ENCODE results near the gene MSRB1.
"Not testable (repeated sequence)": the region's sequence is repeated elsewhere in the genome, so short reads cannot be mapped to it uniquely, and the experiment has no call there.

The MSRB1 gene

GRCh38 chr16:1978476-1979120 is 35.6 kb upstream of the MSRB1 start:
- no peak for DNase-seq

GRCh38 chr16:1977875-1978268 is 34.9 kb upstream of the MSRB1 start:
- DNase-seq = no peak

- no peak for DNase-seq
These were observed 34.2 kb upstream of the MSRB1 start for GRCh38 chr16:1976951-1977874.

GRCh38 chr16:1976216-1976520 is 33.2 kb upstream of the MSRB1 start:
- no peak for DNase-seq

- no peak for DNase-seq
These were observed 32.6 kb upstream of the MSRB1 start for GRCh38 chr16:1975432-1976215.

GRCh38 chr16:1974157-1975070 is 31.4 kb upstream of the MSRB1 start:
- no peak for DNase-seq

DNA sequence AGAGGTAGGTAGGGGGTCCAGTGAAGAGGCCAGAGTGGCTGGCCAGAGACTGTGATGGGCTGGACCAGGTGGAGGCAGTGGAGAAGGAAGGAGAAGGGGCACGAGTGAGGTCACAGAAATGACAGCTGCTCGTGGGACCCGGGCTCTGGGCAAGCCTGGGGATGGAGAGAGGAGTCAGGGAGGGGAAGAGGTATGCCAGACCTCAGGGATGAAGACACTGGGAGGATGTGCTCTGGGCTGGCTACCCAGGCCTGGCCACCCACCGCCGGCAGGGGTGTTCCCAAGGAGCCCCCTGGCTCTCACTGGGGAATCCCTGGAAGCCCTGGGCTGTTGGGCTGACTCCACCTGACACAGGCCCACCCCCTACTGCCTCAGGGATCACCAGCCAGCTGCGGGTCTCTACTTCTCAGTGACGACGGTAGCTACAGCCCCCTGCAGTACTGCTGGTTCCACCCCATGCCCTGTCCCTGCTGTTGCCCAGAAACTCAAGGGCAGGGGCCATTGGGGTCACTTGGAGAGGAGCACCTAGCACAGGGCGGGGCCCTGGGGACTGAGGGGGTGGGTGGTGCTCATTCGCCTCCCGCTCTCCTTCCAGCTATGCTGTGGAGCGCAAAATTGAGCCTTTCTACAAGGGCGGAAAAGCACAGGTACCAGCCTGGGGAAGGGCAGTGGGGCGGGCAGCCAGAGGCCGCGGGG is 30.6 kb upstream of the MSRB1 start:
- DNase-seq = no peak

GRCh38 chr16:1972490-1972877 is 29.5 kb upstream of the MSRB1 start:
- DNase-seq = peak; percentile 62

GRCh38 chr16:1971796-1972489 is 28.9 kb upstream of the MSRB1 start, which contains the start of gene TBL3:
Gene TBL3, plus strand, starts transcription at chr16:1972053. Its CDS starts 112 bp downstream, at chr16:1972165.
- peak; percentile 96 for DNase-seq

DNA sequence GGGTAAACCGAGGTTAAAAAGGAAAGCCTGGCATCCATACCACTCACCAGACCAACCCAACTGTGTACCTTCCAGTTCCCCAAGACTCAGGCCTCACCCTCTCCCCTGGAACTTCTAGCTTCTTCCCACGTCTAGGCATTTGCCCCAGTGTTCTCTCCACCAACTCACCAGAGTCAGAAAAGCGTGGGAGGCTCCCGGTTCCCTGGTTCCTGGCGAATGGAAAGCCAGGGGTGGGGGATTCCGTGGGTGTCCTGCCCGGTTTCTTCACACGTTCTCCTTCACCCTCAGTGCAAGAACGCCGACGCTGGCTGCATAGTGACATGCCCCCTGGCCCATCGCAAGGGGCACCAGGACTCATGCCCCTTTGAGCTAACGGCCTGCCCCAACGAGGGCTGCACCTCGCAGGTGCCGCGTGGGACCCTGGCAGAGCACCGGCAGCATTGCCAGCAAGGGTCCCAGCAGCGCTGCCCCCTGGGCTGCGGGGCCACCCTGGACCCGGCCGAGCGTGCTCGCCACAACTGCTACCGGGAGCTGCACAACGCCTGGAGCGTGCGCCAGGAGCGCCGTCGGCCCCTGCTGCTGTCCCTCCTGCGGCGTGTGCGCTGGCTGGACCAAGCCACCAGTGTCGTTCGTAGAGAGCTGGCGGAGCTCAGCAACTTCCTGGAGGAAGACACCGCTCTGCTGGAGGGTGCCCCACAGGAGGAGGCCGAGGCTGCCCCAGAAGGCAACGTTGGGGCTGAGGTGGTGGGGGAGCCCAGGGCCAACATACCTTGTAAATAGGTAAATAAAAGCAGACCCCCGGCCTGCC is 25.4 kb upstream of the MSRB1 start:
- no peak for DNase-seq

- DNase-seq = no peak
These were observed 23.5 kb upstream of the MSRB1 start, which contains the start of gene RNF151 for GRCh38 chr16:1966460-1966859. Gene RNF151, plus strand, starts transcription at chr16:1966856. Its CDS starts 26 bp downstream, at chr16:1966882.

DNA sequence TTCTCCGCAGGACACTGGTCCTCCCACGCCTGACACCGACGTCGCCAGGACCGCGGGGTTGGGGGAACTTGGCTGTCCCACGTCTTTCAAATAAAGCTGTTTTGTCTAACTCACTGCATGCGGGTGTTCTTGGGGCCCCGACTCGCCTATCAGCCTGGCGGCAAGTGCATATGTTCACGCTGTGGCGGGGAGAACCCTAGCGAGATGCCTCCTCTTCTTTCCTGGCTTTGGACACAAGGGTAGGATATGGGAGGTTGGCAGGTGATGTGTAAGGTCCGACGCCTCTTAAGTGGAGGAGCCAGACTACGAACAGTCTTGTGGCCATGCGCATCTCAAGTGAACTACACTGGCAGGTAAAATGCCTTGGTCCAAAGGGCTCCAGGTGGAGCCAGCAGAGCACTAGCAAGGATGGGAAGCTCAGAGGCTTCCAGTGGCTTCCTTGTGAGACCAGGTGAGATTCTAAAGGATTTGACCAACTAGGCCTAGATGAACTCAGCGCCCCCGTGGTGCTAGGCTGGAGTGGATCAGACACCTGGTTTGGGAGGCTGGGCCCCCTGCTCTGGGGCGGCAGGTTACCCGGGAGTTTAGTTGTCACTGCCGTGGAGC is 22.5 kb upstream of the MSRB1 start:
- no peak for DNase-seq

GRCh38 chr16:1964506-1965395 is 21.8 kb upstream of the MSRB1 start, which contains the start of gene RPS2:
Gene RPS2, minus strand, starts transcription at chr16:1964826. Its CDS starts 201 bp downstream, at chr16:1964625.
- peak; percentile 99 for DNase-seq

GRCh38 chr16:1963806-1964505 is 21.0 kb upstream of the MSRB1 start:
- DNase-seq = no peak

DNA sequence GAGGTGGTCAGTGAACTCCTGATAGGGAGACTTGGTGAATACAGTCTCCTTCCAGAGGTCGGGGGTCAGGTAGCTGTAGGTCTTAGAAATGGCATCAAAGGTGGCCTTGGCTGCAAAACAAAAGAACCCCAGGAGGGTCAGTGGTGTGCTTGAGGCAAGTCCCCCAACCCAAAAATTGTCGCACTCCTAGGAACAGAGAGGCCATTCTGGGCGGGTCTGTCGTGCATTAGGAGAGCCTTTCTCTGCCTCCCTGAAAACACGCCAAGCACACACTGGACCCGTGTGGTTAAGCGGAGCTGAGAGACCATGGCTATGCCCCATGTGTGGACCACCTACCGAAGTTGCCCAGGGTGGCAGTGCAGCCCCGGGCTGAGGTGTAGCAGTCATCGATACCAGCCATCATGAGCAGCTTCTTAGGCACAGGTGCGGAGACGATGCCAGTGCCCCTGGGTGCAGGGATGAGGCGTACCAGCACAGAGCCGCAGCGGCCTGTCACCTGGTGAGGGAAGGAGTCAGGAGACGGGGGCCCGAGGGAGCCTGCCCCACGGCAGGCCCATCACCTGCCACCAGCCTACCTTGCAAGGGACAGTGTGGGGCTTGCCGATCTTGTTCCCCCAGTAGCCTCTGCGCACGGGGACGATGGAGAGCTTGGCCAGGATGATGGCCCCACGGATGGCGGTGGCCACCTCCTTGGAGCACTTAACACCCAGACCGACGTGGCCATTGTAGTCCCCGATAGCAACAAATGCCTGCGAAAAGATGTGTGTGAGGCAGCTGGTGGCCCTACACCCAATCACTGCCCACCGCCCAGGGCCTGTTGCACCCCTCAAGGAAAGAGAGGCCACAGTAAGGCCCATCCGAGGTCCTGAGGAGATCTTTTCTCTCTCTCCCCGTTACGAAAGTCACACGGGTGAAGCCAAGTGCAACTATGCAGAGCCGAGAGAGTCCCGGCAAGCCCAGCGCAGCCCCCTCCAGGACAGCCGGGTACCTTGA is 19.5 kb upstream of the MSRB1 start:
- DNase-seq = not testable (repeated sequence)

- DNase-seq = no peak
These were observed 18.7 kb upstream of the MSRB1 start for GRCh38 chr16:1961651-1962067.
